HepG2 (cell line): ENCODE data around the gene SLC5A6. TPM values are rescaled to one million over a fixed set of nuclear protein-coding genes. Genes with fewer than 3 reads are reported as not detected.

Experiments used
- AHDC1 ChIP-seq: sonication (generic); formaldehyde crosslinking; IDR thresholded peaks from 2 replicates; pipeline ENCODE4 v1.5.1; 2020; ENCODE audit warnings: mild to moderate bottlenecking, missing genetic modification reagents, borderline replicate concordance
- CEBPG ChIP-seq: IDR thresholded peaks from 2 replicates; pipeline ENCODE4 v1.6.1; 2016
- E2F1 ChIP-seq: sonication (generic); formaldehyde crosslinking; IDR thresholded peaks from 2 replicates; pipeline ENCODE4 v1.5.0; 2020; ENCODE audit warnings: missing genetic modification reagents
- GABPA ChIP-seq, 2 experiments: IDR thresholded peaks; 2 replicates each; pipeline ENCODE4 v1.6.1; 2011 to 2016; ENCODE audit warnings: low read depth in 2 of 2, low read length in 1 of 2, missing biosample characterization in 1 of 2, missing genetic modification characterization in 1 of 2
- ISX ChIP-seq: sonication (generic); formaldehyde crosslinking; conservative IDR thresholded peaks from 2 replicates; pipeline ENCODE4 v1.5.0; 2020; ENCODE audit warnings: missing genetic modification reagents
- KLF13 ChIP-seq: sonication (generic); formaldehyde crosslinking; IDR thresholded peaks from 2 replicates; pipeline ENCODE4 v1.4.0; 2020; ENCODE audit warnings: mild to moderate bottlenecking, missing genetic modification reagents
- PAF1 ChIP-seq: IDR thresholded peaks from 2 replicates; pipeline ENCODE4 v1.6.1; 2016; ENCODE audit warnings: missing genetic modification reagents, missing compliant biosample characterization
- THAP11 ChIP-seq: IDR thresholded peaks from 2 replicates; pipeline ENCODE4 v1.6.1; 2016; ENCODE audit warnings: missing biosample characterization, missing genetic modification reagents
- ZBTB34 ChIP-seq: sonication (generic); formaldehyde crosslinking; IDR thresholded peaks from 2 replicates; pipeline ENCODE4 v1.8.0; 2022; ENCODE audit warnings: mild to moderate bottlenecking, missing genetic modification reagents
- ZHX2 ChIP-seq, 2 experiments: sonication (generic) in 1 of 2; formaldehyde crosslinking in 1 of 2; IDR thresholded peaks; 2 replicates each; pipeline versions ENCODE4 v1.6.1 to v1.9.0; 2014 to 2022; ENCODE audit warnings: antibody characterized with exemption in 1 of 2, borderline replicate concordance in 1 of 2, inconsistent platforms in 1 of 2, low read depth in 1 of 2, missing genetic modification reagents in 1 of 2
- ZNF350 ChIP-seq: sonication (generic); formaldehyde crosslinking; IDR thresholded peaks from 2 replicates; pipeline ENCODE4 v1.4.0; 2020; ENCODE audit warnings: mild to moderate bottlenecking, low read depth, missing genetic modification reagents, borderline replicate concordance
- ZSCAN25 ChIP-seq: sonication (generic); formaldehyde crosslinking; IDR thresholded peaks from 2 replicates; pipeline ENCODE4 v1.8.0; 2022; ENCODE audit warnings: mild to moderate bottlenecking, missing genetic modification reagents
- polyA plus RNA-seq, 8 experiments: library from polyadenylated mRNA; depleted of rRNA in 3 of 8; stranded (reverse) in 7 of 8; unstranded in 1 of 8; fragments of >200 nt; fragmentation: Illumina TruSeq in 4 of 8; extraction: Trizol in 4 of 8; gene quantifications; 2 replicates each; pipeline versions ENCODE4 v1.2.1 to v1.2.3, GENCODE V29; 2011 to 2016; ENCODE audit warnings: low read depth in 4 of 8, missing spikeins in 1 of 8, mixed read lengths in 1 of 8; ENCODE audit not compliant: insufficient read depth in 1 of 8
- total RNA-seq, 5 experiments: library from RNA; depleted of rRNA; stranded (reverse); fragments of >200 nt; fragmentation: Illumina TruSeq; extraction: Trizol; gene quantifications; 2 replicates each; pipeline ENCODE4 v1.2.3, GENCODE V29; 2016; ENCODE audit warnings: low read depth in 1 of 5

Gene SLC5A6
- total and polyA plus RNA-seq, 2 of the 13 experiments (the other 11 are each of a cell fraction or from before 2014, with no cell fraction given), result 135 to 417 TPM

- TF ChIP-seq ZHX2 (IDR thresholded peaks at IDR 0.05; ENCODE audit: low read depth) (no peak; the same call in none of the 2 replicates), ZHX2 (CRISPR knock-in tag; IDR thresholded peaks at IDR 0.05; ENCODE audit: borderline replicate concordance) (peak; percentile 39; the same call in 1 of the 2 replicates), CEBPG (peak; percentile 89), ZNF350 (peak; percentile 81), KLF13 (CRISPR knock-in tag) (no peak), AHDC1 (CRISPR knock-in tag) (peak; percentile 94; the same call in 1 of the 2 replicates), ZSCAN25 (CRISPR knock-in tag) (peak; percentile 33; the same call in 1 of the 2 replicates), THAP11 (peak; percentile 65), PAF1 (CRISPR knock-in tag) (no peak), E2F1 (CRISPR knock-in tag) (no peak), ISX (CRISPR knock-in tag) (no peak), ZBTB34 (CRISPR knock-in tag) (peak; percentile 96), GABPA (IDR thresholded peaks at IDR 0.05; ENCODE audit: low read depth, low read length) (no peak), GABPA (CRISPR knock-in tag; IDR thresholded peaks at IDR 0.05; ENCODE audit: low read depth) (peak; percentile 68; the same call in 1 of the 2 replicates)
These were observed 34.4 kb downstream of the SLC5A6 start (continued) for GRCh38 chr2:27177441-27178351.
